NCI-H2227 treated with DMSO at 0.1 percent for 48 hours (cell line): ENCODE results near the gene SEMA4A.
"Not testable (repeated sequence)": the region's sequence is repeated elsewhere in the genome, so short reads cannot be mapped to it uniquely, and the experiment has no call there.

Source experiments
- DNase-seq: peaks from one replicate; lab custom pipeline; 2025; lab: John Stamatoyannopoulos, UW

SEMA4A gene

DNA sequence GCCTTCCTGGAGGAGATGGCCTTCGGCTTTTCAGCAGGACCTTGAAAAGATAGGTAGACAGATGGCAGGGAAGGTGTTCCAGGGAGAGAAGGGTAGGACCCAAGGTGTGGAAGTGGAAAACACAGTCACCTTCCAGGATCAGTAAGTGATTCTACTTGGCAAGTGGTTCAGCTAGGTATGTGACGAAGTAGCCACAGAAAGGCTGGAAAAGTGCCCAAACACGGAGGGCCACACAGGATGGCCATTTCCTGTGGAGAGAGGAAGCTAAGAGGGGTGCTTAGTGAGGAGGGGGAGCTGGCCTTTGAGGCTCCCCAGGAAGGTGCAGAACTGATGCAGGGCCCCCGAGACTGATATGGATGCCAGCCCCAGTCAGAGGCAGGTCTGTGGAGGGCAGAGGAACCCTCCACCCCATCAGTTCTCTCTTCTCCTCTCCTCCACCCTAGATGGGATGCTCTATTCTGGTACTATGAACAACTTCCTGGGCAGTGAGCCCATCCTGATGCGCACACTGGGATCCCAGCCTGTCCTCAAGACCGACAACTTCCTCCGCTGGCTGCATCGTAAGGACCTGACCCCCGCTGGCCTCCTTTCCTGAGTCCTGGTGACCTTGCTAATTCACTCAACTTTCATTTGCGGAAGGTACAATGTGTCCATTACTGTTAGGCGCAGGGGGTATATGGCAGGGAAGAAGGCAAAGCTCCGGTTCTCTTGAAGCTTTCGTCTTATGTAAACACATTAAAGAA lies 6.8 kb downstream of the SEMA4A start:
- no peak for DNase-seq

- peak; percentile 79 for DNase-seq
Observed at GRCh38 chr1:156160743-156161171, 7.4 kb downstream of the SEMA4A start.

DNA sequence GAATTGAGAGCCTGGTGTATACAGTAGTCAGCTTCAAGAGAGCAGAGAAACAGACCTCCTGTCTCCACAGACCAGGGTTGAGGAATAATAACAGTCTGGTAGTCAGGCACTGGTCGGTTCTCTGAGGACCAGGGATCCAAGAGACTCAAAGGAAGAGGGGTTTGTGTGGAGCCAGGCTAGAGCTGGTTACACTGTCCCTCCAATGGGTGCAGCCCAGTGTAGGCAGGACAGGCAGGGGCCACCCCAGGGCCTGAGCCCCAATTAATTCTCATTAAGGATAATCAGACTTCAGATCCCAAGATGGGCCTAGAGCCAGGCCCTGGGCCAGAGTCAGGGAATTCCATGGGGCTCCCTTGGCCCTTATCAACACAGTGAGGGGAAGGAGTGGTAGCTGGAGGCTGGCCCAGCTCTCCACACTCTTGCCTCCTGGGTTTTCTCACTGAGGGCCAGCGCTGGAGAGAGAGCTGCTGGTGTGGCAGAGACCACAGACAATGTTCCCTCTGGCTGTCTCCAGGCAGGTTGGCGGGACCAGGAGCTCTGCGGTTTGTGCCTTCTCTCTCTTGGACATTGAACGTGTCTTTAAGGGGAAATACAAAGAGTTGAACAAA lies 9.1 kb downstream of the SEMA4A start:
- no peak for DNase-seq

DNA sequence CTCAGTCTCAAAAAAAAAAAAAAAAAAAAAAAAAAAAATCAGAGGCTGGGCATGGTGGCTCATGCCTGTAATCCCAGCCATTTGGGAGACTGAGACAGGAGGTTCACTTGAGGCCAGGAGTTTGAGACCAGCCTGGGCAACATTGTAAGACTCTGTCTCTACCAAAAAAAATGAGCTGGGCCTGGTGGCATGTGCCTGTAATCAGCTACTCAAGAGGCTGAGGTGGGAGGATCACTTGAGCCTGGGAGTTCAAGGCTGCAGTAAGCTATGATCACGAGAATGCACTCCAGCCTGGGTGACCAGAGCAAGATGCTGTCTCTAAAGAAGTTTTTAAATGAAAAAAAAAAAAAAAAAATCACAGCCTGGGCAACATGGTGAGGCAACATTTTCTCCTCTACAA lies 10.3 kb downstream of the SEMA4A start:
- no peak for DNase-seq

DNA sequence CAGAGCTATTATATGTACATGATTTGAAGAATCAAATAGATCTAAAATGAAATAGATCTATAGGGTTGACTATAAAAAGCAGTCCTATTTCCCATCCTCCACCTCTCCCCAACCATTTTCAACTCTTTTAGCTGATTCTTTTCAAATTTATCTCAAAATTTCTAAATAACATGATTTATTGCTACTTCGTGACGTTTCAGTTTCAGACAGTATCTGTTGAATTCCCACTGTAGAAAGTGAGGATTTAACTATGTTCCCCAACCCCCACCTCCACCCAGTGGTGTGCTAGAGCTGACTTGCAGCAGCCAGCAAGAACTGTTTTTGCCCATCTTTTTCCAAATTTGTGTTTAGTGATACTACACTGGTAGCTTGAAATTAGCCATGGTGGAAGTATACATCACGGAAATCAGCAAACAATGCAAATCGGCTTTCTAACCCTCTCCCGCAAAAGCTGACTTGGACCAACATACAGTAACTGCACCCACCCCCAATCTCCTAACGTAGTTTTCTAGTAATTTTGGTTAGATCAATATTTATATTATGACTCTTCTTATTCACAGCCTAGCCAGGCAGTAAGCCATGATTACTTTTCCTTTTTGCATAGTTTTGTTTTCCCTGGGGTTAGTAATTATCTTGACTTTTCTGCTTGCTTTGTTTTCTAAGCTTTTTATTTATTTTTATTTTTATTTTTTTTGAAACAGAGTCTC lies 10.9 kb downstream of the SEMA4A start:
- no peak for DNase-seq

- DNase-seq: no peak
Observed at GRCh38 chr1:156165083-156165482, 11.7 kb downstream of the SEMA4A start.

DNA sequence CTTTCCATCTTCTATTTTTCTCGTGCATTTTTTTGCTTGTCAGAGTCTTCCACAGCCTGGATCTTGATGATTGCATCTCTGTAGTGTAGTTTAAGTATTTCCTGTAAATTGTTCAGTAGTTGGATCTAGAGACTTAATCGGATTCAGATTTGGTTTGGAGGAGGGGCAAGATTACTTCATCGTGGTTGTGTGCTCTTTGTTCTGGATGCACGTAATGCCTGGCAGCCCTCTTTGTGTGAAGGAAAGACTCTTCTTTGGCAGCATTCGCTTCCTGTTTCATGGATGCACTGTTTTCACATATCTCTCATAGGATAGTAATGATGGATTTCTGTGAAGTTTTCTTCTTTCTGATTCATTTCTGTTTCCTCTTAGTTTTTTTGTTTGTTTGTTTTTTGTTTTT lies 14.2 kb downstream of the SEMA4A start:
- no peak for DNase-seq

- no peak for DNase-seq
Observed at GRCh38 chr1:156172696-156173470, 19.5 kb downstream of the SEMA4A start.

- no peak for DNase-seq
Observed at GRCh38 chr1:156176610-156177210, 23.3 kb downstream of the SEMA4A start.

DNA sequence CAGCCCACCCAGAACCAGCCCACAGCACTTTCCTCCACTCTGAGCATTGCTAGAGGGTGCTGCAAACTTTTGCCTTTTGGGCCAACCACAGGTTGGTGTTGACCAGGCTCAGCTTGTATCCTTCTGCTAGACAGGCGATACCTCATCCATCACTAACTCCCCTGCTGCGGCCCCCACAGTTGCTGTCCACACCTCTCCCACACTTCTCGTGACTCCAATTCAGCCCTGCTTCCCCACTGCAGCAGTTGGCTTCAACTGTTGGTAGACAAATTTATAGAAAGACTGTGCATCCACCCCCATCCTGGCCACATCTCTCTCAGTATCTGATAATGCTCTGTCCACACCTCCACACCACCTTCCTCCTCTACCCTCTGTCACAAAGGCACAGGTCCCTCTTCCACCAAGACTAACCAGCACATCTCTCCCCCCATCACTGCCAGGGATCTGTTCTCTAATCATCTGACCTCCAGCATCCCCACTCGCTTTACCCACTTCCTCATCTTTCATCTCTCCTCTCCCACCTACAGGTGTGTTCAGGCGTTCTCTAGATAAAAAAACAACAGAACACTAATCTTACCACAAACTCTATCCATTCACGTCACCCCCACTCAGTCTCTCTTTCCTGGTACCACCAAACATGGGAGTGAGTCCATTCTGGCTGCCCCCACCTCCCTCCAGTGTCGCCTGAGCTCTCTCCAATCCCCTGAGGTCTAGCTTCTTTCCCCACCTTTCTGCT lies 24.7 kb downstream of the SEMA4A start:
- DNase-seq: no peak

- DNase-seq: no peak
Observed at GRCh38 chr1:156180471-156180870, 27.1 kb downstream of the SEMA4A start.

GRCh38 chr1:156181391-156181924 lies 28.1 kb downstream of the SEMA4A start:
- DNase-seq: not testable (repeated sequence)

DNA sequence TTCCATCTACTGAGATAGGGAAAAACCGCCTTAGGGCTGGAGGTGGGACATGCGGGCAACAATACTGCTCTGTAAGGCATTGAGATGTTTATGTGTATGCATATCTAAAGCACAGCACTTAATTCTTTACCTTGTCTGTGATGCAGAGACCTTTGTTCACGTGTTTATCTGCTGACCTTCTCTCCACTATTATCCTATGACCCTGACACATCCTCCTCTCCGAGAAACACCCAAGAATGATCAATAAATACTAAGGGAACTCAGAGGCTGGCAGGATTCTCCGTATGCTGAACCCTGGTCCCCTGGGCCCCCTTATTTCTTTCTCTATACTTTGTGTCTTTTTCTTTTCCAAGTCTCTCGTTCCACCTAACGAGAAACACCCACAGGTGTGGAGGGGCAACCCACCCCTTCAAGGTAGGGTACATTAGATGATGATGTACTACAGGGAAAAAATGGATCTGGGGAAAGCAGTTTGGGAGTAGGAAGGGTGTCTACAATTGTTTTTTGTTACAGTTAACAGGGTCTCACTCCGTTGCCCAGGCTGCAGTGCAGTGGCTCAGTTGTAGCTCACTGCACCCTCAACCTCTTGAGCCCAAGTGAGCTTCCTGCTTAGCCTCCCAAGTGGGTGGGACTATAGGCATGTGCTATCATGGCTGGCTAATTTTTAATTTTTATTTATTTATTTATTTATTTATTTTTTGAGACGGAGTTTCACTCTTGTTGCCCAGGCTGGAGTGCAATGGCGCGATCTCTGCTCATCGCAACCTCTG lies 28.8 kb downstream of the SEMA4A start:
- DNase-seq: not testable (repeated sequence)

- DNase-seq: not testable (repeated sequence)
Observed at GRCh38 chr1:156186347-156187177, 33.2 kb downstream of the SEMA4A start.

- not testable (repeated sequence) for DNase-seq
Observed at GRCh38 chr1:156190265-156190664, 36.9 kb downstream of the SEMA4A start.

- DNase-seq: no peak
Observed at GRCh38 chr1:156191292-156191964, 38.0 kb downstream of the SEMA4A start.

DNA sequence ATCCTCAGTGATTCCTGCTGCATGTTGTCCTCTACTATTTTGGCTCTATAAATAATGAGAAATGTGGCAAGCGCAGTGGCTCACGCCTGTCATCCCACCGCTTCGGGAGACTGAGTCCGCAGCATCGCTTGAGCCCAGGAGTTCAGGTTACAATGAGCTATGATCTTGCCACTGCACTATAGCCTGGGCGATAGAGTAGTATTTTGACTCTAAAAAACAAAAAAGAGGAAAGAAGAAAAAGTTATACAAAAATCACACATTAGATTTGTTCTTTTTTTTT lies 39.8 kb downstream of the SEMA4A start:
- no peak for DNase-seq

DNA sequence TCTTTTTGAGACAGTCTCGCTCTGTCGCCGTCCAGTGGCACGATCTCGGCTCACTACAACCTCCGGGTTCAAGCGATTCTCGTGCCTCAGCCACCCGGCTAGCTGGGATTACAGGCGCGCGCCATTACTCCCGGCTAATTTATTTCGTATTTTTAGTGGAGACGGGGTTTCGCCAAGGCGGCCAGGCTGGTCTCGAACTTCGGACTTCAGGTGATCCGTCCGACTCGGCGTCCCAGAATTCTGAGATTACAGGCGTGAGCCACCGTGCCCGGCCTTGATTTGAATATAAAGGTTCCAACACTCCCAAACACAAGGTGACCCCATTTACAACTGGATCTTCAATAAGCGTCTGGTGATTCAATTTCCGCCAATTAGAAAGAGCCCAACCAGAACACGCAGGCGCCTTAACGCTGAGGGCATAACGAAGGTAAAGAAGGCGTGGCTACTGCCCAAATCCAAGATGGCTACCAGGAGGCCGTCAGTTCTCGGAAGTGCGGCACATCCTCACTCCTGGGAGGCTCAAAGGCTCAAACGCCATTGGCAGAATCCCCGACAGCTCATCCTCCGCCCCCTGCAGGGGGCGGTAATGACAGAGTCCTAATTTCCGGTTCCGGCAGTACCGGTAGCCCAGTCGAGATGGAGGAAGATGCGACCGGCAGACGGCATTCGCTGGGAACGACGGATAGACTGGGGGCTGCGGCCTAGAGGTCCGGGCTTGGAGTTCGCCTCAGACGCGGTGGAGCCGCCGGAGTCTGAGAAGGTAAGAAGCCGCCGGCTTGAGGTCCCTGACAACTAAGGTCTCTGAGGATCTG lies 40.3 kb downstream of the SEMA4A start, which contains the start of gene SLC25A44:
TSS of gene SLC25A44 (plus strand) at position 617 of the 812 bp plus-strand sequence. CDS start 5,744 bp downstream, outside the sequence.
- DNase-seq: peak; percentile 99
